ENCODE data around the gene FBXW5.

The FBXW5 gene, protein sequence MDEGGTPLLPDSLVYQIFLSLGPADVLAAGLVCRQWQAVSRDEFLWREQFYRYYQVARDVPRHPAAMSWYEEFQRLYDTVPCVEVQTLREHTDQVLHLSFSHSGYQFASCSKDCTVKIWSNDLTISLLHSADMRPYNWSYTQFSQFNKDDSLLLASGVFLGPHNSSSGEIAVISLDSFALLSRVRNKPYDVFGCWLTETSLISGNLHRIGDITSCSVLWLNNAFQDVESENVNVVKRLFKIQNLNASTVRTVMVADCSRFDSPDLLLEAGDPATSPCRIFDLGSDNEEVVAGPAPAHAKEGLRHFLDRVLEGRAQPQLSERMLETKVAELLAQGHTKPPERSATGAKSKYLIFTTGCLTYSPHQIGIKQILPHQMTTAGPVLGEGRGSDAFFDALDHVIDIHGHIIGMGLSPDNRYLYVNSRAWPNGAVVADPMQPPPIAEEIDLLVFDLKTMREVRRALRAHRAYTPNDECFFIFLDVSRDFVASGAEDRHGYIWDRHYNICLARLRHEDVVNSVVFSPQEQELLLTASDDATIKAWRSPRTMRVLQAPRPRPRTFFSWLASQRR

DNA sequence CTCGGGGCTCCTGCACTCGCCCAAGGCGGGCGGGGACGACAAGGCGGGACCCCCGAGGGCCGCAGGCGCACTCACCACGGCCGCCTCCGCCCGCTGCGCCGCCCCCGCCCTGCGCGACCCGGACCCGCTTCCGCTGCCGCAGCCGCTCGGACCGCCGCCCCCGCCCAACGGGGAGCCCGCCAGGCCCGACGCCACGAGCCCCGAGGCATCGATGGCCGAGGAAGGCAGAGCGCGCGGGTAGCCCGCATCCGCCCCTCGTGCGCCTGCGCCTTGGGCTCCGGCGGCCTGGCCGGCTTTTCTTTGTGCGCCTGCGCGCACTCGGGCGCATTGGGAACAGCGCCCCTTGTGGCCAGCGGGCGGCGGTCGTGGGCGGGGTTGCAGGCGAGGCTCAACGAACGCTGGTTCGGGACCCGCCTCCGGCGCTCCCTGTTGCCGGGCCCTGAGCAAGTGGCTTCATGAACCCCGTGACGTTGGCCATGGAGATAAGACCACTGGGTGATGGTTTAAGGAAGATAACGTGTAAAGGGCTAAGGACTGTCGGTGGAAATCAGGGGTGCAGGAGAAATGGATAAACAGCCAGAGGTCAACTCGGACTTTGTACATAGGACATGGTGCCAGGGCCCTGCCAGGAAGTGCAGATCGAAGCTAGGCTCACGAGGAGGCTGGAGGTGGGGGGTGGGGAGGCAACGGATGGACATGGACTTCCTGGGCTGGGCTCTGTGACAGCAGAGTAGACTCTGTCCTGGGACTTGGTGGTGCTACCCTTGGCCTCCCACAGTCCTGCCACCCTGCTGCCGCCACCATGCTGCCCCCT is at the start of gene FBXW5, which contains the start of gene C8G:
Gene FBXW5, minus strand, starts transcription at position 220 of the 814 bp plus-strand sequence. CDS start 655 bp downstream, outside the sequence.
Gene C8G, plus strand, starts transcription at position 725 of the 814 bp plus-strand sequence. Its CDS starts 78 bp downstream, at position 803.
- peak; percentile 89 for DNase-seq

DNA sequence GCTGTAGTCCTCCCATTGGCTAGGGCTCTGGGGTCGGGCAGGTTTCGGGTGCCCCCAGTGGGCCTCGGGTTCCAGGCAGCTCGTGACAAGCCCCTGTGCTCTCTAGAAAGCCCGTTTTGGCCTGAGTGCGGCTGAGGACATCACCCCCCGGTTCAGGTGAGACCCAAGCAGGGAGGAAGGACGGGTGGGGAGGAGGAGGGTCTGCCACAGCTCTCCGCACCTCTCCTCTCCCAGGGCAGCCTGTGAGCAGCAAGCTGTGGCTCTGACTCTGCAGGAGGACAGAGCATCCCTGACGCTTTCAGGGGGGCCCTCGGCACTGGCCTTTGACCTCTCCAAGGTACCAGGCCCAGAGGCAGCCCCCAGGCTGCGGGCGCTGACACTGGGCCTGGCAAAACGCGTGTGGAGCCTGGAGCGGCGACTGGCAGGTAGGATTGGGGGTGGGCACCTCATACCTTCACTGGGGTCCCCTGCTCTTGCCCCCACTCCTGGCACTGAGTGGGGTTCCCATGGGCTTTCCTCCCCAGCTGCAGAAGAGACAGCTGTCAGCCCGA is 48.4 kb upstream of the FBXW5 start:
- no peak for DNase-seq

DNA sequence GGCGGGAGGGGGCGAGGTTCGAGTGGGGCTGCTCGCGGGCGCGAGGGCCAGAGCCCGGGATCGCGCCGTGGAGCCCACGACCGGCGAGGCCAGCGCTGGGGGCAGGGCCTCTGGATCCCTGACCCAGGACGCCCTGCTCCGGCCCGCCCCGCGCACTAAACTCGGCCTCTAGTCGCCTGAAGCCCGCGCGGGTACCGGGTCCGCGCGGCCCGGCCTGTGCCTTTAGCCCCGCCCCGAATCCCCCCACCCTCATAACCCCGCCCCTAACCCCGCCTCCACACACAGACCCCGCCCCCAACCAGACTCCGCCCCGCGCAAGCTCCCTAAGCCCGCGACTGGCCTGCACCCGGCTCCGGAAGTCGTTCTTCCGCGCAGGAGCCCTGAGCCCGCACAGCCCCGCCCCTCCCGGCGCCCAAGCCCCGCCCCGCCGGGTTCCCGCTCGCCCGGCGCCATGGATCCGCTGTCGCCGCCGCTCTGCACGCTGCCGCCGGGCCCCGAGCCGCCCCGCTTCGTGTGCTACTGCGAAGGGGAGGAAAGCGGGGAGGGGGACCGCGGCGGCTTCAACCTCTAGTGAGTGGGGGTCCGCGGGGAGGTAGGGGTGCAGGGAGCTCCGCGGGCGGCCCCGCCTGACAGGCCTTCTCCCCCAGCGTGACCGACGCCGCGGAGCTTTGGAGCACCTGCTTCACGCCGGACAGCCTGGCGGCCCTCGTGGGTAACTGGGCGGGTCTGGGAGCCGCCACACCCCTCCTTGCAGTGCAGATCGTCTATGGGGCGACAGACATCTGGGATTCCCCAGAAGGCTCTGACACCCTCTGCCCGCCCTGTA is 47.7 kb upstream of the FBXW5 start, which contains the start of gene PAXX:
Gene PAXX, plus strand, starts transcription at position 430 of the 826 bp plus-strand sequence. Its CDS starts 22 bp downstream, at position 452.
- peak; percentile 60 for DNase-seq

DNA sequence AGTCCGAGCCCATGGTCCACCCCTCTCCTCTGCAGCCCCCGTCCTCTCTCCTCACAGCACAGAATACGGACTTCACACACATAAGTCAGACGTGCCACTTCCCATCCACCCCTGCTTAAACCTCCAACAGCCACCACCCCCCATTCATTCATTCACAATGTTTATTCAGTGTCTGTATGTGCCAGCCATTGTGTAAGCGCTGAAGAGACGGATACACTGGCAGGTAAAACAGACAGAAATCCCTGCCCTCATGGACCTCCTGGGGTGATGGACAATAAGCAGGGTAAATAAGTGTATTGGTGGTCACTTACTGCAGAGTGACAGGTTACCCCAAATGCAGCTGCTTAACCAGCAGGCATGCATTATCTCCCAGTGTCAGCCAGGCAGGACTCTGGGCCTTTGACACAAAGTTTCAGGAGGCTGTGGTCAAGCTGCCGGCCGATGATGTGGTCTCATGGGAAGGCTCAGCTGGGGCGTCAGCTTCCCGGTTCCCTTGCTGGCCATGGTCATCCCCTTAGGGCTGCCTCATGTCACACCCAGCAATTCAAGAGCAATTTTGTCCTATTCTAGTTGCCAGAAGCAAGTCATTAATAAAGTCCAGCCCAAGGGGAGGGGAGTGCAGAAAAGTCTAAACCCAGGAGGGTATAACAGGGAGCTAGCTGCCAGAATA is 45.8 kb upstream of the FBXW5 start:
- no peak for DNase-seq

DNA sequence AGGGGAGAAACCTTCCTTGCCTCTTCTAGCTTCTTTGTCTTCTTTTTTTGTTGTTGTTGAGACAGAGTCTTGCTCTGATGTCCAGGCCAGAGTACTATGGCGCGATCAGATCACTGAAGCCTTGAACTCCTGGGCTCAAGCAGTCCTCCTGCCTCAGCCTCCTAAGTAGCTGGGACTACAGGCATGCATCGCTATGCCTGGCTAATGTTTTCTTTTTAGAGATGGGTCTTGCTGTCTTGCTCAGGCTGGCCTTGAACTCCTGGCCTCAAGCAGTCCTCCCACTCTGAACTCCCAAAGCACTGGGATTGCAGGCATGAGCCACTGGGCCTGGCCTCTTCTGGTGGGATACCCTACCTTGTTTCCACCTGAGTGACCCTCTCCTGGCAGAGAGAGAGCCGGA is 44.3 kb upstream of the FBXW5 start:
- DNase-seq, result no peak

DNA sequence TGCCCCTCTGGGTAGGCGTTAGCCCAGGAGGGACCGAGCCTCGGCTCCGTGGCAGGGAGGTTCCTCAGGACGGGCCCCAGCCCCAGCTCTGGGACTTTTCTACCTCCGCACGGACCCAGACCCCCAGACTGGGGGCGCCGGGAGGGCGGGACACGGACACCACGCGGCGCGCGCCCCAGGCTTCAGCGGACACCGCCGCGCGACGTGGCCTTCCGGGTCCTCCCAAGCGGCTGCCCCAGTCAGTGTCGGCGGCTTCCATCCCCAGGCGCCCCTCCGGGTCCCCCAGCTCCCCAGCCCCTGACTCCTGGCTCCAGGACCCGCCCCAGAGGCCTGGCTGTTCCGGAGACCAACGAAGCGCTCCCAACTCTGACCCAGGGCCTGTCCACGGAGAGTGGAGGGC is 41.3 kb upstream of the FBXW5 start:
- DNase-seq, result no peak

DNA sequence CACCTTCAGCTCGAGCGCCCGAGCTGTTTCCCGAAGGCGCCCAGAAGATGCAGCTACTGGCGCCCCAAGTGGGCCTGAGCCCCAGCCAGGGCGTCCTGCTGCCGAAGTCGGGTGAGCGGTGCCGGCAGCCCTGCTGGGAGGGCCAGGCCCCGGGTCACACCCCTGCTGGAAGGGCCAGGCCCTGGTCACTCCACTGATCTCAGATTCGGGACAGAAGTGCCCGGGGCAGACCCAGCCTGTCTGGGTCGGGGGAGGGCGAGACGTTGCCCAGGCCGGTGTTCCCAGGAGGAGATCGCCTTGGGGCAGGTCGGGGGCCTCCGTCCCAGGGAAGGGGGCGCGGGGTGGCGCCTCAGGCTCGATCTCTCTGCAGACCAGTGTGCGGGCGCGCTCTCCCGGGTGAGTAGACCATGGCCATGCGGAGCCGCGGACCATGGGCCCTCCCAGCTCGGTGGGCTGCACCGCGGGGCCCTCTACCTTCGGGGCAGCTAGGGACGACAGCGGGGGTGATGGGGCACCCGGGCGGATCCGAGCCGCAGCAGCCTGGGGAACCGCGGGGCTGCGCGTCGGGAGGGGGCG is 40.6 kb upstream of the FBXW5 start:
- DNase-seq, result no peak

DNA sequence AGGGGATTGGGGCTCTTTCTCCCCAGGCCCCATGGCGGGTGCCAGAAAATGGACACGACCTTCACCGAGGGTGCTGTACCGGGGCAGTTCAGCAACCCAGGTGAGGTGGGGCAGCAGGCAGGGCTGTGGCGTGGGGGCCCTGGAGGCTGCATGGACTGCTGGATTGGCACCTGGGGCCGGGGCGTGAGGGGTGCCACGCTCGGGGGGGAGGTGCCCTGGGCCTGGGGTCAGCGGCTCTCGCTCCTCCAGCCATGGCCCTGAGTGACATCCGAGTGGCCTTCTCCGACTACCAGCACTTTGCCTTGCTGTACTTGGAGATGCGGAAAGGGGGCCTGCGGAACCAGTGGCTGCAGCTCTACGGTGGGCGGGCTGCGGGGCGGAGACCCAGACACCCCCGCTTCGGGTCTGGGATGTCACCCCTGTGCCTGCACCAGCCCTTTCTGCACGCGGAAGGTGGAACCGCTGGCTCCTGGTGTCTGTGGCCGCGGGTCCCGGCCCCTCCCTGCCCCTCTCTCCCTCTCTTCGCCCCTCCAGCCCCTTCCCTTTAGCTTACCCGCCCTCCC is 40.0 kb upstream of the FBXW5 start:
- no peak for DNase-seq

DNA sequence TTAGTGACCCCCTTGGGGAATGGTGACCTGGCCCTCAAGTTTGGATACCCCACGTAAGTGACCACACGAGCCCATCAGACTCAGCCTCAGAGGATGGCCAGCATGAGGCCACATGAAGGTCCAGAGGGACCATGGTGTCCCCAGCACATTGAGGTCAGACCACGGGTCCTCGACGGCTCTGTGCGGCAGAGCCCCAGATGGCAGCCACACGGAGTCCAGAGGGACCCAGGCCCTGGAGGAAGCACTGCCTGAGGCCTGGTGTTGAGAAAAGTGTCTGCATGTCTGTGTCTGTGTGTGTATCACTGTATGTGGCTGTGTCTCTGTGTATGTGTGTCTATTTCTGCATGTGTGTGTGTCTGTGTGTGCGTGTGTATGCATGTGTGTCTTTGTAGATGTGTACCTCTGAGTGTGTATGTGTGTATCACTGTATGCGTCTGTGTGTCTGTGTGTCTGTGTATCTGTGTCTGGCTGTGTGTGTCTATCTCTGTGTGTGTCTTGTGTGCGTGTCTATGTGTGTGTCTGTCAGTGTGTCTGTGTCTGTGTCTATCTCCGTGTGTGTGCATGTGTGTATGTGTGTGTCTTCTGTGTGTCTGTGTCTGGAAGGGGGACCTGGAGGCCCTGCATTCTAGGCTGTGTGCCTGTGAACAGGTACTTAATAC is 39.2 kb upstream of the FBXW5 start:
- no peak for DNase-seq

DNA sequence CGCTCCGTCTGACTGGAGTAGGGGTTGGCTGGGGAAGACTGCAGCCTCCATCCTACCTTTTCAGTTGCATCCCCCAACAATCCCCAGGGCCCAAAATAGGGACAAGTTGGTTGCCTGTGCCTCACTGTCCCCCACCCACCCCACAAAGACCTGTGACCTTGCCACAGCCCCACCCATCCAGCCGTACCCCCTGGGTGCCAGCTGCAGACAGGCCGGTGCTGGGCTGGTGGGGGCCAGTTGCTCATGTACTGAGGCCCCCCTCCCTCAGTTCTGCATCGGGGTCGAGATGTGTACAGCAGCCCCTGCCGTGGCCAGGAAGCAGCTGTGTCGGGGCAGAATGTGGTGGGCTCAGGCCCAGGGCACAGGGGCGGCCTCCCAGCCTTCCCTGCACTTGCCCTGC is 38.6 kb upstream of the FBXW5 start:
- DNase-seq, result no peak

DNA sequence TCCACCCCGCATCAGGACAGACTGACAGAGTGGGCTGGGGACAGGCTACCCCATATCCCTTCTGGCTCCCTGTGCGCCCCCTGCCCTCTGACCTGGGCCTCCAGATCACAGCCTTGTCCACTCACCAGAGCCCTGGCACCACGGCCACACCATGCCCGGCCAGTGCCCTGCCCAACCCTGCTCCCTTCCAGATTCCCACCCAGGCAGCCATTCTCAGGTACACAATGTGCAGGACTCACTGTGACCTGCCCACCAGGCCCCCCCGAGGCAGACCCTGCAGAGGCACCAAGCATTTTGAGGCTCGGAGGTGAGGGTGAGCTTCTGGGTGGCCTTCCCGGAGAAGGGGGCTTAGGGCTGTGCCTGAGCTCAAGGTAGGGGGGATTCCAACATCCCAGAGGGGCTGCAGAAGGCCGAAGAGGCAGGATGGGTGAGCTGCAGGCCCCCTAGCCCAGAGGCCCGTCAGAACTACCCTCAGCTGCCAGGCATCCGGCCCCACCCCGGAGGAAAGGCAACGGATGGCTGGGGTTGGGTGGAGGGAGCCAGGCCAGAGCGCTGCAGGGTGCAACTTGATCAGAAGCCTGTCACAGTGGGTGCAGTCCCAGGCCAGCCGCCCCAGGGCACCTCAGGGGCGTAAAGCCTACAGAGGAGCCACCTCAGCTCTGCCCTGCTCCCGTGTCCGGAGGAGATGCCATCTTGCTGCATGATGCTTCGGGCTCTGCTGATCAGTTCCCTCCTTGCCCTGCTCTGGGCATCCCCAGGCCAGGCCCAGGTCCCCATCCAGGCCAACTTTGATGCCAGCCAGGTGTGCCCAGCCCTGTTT is 37.9 kb upstream of the FBXW5 start, which contains the start of gene LCNL1:
Gene LCNL1, plus strand, starts transcription at position 762 of the 820 bp plus-strand sequence. CDS start 594 bp downstream, outside the sequence.
- no peak for DNase-seq

DNA sequence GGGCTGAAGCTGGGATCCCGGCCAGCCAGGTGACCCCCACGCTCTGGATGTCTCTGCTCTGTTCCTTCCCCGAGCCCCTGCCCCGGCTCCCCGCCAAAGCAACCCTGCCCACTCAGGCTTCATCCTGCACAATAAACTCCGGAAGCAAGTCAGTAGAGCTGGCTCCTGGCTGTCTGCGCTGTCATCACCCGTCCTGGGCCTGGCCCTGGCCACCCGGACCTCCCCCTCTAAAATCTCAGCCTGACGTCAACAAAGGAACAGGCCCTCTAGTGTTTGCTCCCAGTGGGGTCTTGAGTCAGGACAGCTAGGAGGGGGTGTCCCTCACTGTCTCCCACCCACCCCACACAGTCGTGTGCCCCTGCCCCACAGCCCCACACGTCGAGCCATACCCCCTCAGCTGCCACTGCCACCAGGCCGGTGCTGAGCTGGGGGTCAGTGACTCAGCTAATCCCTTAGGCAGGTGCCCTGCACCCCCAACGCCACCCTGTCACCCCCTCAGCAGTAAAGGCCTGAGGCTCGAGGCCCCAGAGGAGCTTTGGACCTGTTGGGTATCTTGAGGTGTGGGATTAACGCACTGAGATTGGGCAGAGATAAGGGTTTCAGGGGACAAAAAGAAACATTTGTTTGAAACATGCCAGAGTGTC is 37.2 kb upstream of the FBXW5 start:
- DNase-seq, result no peak

DNA sequence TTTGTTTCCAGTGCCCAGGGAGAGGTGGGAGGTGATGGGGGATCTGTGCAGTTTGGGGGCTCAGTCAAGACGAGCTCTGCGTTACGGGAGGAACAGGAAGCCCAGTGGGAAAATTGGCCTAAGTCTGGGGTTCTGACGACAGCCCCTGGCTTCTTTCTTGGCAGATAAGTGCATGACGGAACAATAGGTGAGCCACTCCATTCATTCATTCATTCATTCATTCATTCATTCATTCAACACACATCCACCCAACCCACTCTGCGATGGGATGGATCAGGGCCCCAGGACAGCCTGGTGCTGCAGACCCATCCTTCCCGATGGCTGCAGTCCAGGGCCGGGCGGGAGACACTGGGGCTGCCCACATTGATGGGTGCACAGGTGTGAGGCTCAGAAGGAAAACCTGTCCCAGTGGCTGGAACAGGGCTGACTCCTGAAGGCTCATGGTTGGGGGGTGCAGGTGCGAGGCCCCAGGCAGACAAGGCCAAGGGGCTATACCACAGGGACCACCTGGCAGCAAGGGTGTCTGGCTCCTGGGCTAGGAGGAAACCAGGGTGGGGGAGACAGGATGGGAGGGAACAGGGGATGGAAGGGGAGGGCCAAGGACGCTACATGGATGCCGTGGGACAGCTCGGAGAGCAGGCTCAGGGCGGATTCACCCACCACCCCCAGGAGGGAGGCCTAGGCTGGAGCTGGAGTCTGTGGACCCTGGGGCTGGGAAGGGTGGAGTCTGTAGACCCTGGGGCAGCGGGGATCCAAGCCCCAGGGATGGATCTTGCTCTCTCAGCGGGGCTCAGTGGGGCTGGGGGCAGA is 36.3 kb upstream of the FBXW5 start:
- DNase-seq, result no peak

DNA sequence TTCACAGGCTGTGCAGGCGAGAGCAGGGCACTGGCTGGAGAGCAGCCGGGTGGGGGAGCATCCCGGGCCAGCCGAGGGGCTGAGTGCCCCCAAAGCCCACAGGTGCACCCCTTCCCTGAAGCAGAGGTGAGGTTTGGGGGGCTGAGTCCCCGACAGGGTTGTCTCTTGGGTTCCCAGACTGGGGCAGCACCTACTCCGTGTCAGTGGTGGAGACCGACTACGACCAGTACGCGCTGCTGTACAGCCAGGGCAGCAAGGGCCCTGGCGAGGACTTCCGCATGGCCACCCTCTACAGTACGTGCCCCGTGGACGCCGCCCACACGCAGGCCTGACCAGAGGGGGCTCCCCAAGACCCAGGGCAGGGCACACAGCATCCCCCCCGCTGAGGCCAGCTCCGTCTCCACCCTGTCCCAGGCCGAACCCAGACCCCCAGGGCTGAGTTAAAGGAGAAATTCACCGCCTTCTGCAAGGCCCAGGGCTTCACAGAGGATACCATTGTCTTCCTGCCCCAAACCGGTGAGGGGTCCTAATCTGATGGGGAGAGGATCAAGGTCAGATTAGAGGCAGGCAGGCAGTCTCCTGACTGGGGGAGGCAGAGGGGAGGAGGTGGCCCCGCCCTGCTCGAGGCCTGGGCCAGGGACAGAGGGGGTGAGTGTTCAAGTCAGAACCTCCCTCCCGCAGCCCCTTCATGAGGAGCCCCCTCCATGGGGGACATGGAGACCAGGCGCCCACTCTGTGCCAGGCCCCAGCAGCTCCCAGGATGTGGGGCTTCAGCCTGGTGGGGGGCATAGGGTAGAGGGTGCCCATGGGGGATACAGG is 35.4 kb upstream of the FBXW5 start:
- DNase-seq, result no peak

DNA sequence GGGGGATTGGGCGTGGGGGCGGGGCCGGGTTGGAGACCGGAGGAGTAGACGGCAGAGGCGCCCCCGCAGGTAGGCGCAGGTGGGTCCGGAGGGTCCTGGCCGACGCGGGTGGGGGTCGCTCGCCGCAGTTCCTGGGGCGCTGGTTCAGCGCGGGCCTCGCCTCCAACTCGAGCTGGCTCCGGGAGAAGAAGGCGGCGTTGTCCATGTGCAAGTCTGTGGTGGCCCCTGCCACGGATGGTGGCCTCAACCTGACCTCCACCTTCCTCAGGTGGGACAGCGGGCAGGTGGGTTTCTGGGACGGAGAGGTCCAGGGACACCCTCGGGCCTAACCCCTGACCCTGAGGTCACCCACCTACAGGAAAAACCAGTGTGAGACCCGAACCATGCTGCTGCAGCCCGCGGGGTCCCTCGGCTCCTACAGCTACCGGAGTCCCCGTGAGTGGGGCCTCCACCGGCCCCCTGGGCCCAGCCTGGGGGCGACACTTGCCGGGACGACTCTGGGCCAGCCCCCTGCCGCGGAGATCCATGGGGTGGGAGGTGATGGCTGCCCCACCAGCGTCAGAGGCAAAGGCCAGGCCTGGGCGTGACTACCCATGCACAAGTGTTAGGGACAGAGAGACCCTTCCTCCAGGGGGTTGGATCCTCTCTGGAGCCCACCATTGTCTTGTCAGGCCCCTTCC is 34.5 kb upstream of the FBXW5 start:
- no peak for DNase-seq

Measured in NCI-H1048 (cell line).